ENCODE results near the gene KIRREL1. TPM values are rescaled to one million over a fixed set of nuclear protein-coding genes. Genes with fewer than 3 reads are reported as not detected.

The KIRREL1 gene
- total RNA-seq, 1 experiment from 2014 or later, result 42.4 TPM

GRCh38 chr1:158071138-158071537, 77.7 kb downstream of the KIRREL1 start:
- H3K9me3 Mint-ChIP-seq, result no peaks in the 10 kb centered on the region
- ChIA-PET CTCF (interaction anchor here (0.8 to 1.9 kb wide), 4 partner anchors 25 to 79 kb away, joined by 3 to 6 read pairs (median 4); no protein-coding TSS in a partner anchor), POLR2A (interaction anchor here (0.6 to 1.3 kb wide), 2 partner anchors 78 to 349 kb away, joined by 3 read pairs; no protein-coding TSS in a partner anchor)
- ATAC-seq (peak; percentile 17), DNase-seq (ENCODE audit: low spot score) (no peak)
- TF ChIP-seq KAT7 (CRISPR knock-in tag; IDR thresholded peaks at IDR 0.05; ENCODE audit: borderline replicate concordance) (no peak), ETV6 (CRISPR knock-in tag; IDR thresholded peaks at IDR 0.05) (no peak), RORB (CRISPR knock-in tag; IDR thresholded peaks at IDR 0.05) (no peak), ATF6 (CRISPR knock-in tag; IDR thresholded peaks at IDR 0.05) (no peak), ZNF121 (CRISPR knock-in tag; IDR thresholded peaks at IDR 0.05) (no peak), PREB (CRISPR knock-in tag; IDR thresholded peaks at IDR 0.05; ENCODE audit: borderline replicate concordance) (no peak), ZNF423 (CRISPR knock-in tag; IDR thresholded peaks at IDR 0.05) (no peak), NR1H2 (CRISPR knock-in tag; IDR thresholded peaks at IDR 0.05) (no peak), RELA (CRISPR knock-in tag; IDR thresholded peaks at IDR 0.05; ENCODE audit: borderline replicate concordance) (no peak), HMGXB4 (CRISPR knock-in tag; IDR thresholded peaks at IDR 0.05) (no peak), CBFB (CRISPR knock-in tag; IDR thresholded peaks at IDR 0.05; ENCODE audit: low read depth) (no peak), HMGA2 (CRISPR knock-in tag; IDR thresholded peaks at IDR 0.05) (no peak), ZNF416 (CRISPR knock-in tag; IDR thresholded peaks at IDR 0.05) (no peak), USF1 (CRISPR knock-in tag; IDR thresholded peaks at IDR 0.05) (no peak), SMAD4 (CRISPR knock-in tag; IDR thresholded peaks at IDR 0.05) (no peak), ZNF232 (CRISPR knock-in tag; IDR thresholded peaks at IDR 0.05) (no peak), CTCF (IDR thresholded peaks at IDR 0.05) (no peak), SP1 (CRISPR knock-in tag; conservative IDR thresholded peaks at IDR 0.05) (no peak), ZNF219 (CRISPR knock-in tag; IDR thresholded peaks at IDR 0.05; ENCODE audit: borderline replicate concordance) (no peak)
- H3K36me3 Mint-ChIP-seq, result 0 out of 2 replicates have a peak, but pooled peaks cover 3% of the 10 kb centered on the region
- peaks cover 76% of the 10 kb centered on the region for H3K4me1 Mint-ChIP-seq
- no peaks in the 10 kb centered on the region for H3K27me3 Mint-ChIP-seq (ENCODE audit: low read depth)
- peak overlapping the region; percentile 76 for H3K27ac Mint-ChIP-seq
- no peak overlapping the region for H3K4me3 Mint-ChIP-seq

- DNase-seq (ENCODE audit: low spot score), result no peak
- Mint-ChIP-seq H3K4me1 (peaks cover 79% of the 10 kb centered on the region), H3K4me3 (no peak overlapping the region), H3K36me3 (peaks cover 10% of the 10 kb centered on the region), H3K27me3 (ENCODE audit: low read depth) (no peaks in the 10 kb centered on the region), H3K27ac (no peak overlapping the region), H3K9me3 (no peaks in the 10 kb centered on the region)
- no peak for ATAC-seq
- CTCF ChIA-PET, result interaction anchor here (0.6 to 6.4 kb wide), 9 partner anchors 12 to 111 kb away, joined by 3 to 47 read pairs (median 11); no protein-coding TSS in a partner anchor
- POLR2A ChIA-PET, result no interaction called here
- TF ChIP-seq CREM (CRISPR knock-in tag; IDR thresholded peaks at IDR 0.05) (no peak), SOX15 (CRISPR knock-in tag; IDR thresholded peaks at IDR 0.05) (no peak), NFE2L1 (CRISPR knock-in tag; IDR thresholded peaks at IDR 0.05) (no peak), E2F5 (CRISPR knock-in tag; IDR thresholded peaks at IDR 0.05) (no peak), E2F4 (CRISPR knock-in tag; IDR thresholded peaks at IDR 0.05; ENCODE audit: borderline replicate concordance, low read depth) (no peak), TP53 (CRISPR knock-in tag; IDR thresholded peaks at IDR 0.05) (no peak), TEAD4 (CRISPR knock-in tag; IDR thresholded peaks at IDR 0.05) (no peak), ATF6 (CRISPR knock-in tag; IDR thresholded peaks at IDR 0.05) (no peak)
Measured at GRCh38 chr1:158075078-158075477, 81.6 kb downstream of the KIRREL1 start.

Measured in WTC11 (cell line).